Stimulated activated CD8-positive, alpha-beta memory T cell treated with anti-CD3 and anti-CD28 coated beads, Interleukin-2, amount 100 ng/mL, for 1 hour (primary cell): ENCODE results near the gene MYH11.
"Not testable (repeated sequence)": the region's sequence is repeated elsewhere in the genome, so short reads cannot be mapped to it uniquely, and the experiment has no call there.

Experiments used
- DNase-seq, 2 donors: peaks; one replicate each; pipeline ENCODE4 v3.0.0-alpha.2; 2020; ENCODE audit warnings: low read depth in 2 of 2

Gene MYH11

DNA sequence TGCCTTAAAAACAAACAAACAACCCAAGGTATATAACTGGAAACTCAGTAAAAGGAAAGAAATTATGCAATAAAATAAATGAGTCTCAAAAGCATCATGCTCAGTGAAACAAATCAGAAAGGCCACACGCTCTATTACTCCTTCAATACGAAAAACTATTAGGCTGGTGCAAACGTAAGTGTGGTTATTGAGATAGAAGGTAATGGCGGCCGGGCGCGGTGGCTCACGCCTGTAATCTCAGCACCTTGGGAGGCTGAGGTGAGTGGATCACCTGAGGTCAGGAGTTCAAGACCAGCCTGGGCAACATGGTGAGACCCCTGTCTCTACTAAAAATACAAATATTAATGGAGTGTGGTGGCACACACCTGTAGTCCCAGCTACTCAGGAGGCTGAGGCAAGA is 17.6 kb downstream of the MYH11 start:
- DNase-seq, result not testable (repeated sequence)

DNA sequence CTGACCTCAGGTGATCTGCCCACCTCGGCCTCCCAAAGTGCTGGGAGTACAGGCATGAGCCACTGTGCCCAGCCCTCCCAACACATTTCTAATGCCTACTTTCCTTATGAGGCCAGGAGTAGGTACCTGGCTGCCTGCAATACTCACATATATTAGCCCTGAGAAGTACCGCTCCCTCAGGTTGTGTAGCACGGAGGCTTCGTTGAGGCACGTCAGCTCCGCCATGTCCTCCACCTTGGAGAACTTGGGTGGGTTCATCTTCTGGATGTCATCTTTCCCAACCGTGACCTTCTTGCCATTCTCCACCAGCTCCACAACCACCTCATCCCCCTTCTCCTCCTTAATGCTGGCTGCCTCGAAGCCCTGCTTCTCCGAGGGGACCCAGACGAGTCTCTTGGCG is 19.1 kb downstream of the MYH11 start:
- no peak for DNase-seq

DNA sequence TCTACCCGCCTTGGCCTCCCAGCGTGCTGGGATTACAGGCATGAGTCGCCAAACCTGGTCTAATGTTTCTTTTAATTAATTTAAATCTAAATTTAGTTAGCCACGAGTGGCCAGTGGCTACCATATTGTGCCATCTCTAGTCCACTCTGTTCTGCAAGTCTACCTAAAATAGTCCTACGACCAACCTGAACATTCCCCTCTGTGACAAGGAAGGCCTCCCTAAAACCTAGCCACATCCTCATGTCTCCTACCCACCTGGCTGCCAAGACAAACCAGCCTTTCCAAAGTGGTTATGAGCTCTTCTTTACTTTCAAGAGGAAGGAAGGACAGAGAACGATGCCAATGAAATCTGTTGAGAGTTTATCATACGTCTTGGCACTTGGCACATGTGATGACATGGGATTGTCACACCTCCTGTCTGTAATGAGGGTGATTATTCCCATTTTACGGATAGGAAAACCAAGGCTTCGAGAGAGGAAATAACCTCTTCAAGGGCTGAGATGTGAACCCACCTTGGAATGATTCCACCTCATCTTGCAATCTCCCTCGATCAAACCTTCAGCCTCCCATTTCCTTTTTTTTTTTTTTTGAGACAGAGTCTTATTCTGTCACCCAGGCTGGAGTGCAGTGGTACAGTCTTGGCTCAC is 19.7 kb downstream of the MYH11 start:
- DNase-seq, result no peak

DNA sequence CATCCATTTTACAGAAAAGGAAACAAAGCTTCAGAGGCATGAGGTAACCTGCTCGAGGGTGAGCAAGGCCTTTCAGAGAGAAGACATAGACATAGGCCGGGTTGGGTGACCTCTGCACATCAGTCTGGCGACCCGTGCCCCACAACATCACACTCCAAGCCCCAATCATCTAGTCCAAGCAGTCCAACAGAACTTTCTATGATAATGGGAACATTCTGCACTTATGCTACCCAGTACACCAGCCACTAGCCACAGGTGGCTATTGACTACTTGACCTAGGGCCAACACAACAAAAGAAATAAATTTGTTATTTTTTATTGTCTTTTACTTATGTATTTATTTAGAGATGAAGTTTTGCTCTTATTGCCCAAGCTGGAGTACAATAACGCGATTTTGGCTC is 20.8 kb downstream of the MYH11 start:
- no peak for DNase-seq

DNA sequence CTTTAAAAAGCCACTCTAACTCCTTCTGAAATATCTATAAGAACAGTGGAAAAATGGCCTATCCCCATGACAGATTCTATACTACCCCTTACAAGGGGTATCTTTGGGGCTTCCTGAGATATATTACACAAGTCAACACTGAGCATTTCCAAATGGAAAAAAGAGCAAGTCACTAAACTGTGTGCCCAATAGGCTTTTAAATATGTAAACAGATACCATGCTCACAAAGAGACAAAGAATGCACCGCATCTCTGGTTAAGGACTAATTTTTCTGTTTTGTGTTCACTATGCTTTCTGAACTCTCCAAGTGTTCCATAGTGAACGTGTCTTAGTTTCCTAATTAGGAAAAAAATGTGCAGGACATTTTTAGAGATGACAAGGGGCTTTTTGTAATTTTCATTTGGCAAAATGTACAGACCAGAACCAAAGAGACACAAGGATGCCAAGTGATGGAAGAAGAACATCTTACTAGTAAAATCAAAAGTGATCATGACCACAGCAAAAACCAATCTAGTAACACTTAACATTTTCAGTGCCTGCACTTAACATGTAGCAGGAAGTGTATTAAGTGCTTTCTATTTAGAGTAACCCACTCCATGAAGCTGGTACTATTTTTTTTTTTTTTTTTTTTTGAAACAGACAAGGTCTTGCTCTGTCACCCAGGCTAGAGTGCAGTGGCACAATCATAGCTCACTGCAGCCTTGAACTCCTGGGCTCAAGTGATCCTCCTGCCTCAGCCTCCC is 21.5 kb downstream of the MYH11 start:
- DNase-seq, result no peak

DNA sequence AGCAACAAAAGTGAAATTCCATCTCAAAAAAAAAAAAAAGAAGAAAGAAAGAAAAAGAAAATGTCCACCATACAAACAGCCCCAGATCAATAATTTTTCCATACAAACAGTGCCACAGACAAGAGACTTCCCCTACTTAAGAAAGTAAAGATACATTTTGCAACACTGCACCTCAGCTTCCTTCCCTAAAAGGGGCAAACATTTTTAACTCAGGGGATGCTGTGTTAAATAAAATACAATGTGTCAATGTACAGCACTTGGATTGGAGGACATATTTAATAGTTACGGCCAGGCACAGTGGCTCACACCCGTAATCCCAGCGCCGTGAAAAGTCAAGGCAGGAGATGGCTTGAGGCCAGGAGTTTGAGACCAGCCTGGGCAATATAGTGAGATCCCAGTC is 22.3 kb downstream of the MYH11 start:
- DNase-seq, result no peak

DNA sequence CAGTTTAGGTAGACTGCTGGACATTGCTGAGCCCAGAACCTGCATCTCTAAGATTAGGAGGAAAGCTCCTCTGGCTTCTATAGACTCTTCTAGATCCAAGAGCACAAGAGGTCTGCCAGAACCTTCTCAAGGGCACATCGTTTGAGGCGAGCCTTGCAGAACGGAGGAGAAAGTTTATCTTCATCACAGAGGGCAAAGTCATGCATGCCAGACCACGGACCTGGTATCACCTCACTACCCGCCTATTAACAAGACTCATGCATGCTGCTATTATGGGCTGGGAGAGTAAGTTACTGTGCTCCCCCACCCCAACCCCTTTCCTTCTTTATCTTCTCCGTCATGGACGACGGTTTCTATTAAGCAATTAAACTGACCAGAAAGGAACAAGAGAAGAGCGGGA is 23.3 kb downstream of the MYH11 start:
- DNase-seq, result no peak

DNA sequence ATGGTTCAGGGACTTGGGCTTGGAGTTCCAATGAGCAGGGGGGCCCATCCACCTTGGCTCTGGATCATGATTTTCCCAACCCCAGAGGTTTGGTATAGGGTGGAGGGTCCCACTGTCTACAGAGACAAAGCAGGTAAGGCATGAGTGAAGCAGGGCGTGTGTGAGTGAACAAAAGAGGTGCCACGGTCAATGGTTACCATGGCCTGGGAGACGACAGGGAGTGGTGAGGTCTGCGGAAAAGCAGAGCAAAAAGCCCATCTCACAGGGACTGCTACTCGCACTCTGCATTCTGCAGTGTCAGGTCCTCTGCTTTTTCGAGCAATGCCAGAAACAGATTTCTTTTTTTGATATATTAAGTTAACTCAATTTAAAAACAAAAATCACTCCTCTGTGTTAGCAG is 24.6 kb downstream of the MYH11 start:
- DNase-seq, result no peak

DNA sequence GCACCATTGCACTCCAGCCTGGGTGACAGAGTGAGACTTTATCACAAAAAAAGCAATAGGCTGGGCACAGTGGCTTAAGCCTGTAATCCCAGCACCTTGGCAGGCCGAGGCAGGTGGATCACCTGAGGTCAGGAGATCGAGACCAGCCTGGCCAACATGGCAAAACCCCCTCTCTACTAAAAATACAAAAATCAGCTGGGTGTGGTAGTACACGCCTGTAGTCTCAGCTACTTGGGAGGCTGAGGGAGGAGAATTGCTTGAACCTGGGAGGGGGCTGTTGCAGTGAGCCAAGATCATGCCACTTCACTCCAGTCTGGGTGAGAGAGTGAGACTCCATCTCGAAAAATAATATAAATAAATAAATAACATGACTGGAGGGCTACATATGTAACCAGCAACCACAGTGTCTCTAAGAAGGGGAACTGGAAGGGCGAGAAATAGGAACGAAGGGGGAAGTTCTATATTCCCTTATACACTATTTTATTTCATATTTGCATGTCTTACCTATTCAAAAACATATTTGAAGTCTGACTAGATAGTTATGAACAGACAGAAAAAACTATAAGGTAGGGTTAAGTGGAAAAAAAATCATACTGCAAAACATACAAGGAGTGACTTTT is 25.9 kb downstream of the MYH11 start:
- DNase-seq, result no peak

DNA sequence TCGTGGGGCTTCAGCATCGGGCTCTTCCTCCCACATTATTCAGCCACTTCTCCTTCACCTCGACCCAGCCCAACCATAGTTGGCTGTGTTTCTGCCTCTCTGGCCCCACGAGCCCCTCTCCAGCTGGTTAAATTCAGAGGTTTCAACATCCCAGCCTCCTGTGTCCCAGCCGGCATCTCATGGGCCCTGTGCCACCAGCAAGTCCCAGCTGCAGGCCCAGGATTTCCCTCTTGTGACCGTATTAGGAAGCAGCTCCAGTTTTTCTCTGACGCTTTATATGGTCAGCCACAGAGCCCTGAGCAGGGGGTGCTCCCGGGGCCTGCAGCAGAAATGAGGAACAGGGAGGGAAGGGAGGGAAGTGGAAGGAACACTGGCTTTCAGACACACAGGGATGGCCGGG is 27.4 kb downstream of the MYH11 start:
- no peak for DNase-seq

DNA sequence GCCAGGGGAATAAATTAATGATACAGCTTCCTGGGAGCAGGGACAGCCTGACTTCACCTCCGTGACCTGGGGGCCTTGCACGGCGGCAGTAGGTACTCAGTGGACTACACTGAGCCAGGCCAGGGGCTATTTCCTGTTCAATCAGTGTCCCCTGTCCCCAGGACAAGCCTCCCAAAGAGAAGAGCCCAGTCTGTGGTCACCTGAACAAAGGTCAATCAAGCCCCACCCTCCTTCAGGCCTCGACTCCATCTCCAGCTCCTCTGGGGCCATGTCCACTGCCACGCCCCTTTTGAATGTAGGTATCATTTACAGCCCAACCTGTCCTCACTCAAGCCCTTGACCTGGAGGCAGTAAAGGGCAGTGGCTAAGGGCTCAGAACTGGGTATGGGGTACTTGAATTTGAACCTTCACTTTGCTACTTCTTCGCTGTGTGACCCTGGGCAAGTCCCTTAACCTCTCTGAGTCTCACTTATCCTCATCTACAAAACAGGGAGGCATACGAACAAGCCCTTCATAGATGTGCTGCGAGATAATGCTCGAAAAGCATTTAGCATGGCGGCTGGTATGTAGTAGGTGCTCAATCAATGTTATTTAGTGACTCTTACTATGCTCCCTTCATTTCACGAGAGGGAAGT is 29.0 kb downstream of the MYH11 start:
- DNase-seq, result no peak

DNA sequence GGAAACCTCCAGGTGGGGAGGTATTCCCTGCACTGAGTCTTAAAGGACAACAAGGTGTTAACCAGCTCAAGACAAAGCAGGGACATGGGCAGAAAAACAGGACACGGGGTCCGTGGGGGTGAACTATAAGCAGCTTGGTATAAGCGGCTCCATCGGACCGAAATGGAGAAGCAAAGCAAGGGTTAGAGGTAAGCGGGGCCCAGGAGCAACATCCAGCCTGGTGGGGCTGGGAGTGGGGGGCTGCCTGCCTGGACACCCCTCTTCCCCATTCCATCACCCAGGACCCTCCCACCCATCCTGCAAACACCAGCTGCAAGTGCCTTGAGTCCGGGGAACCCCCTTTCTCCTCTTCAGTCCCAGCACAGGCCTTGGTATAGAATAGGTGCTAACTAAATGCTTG is 29.5 kb downstream of the MYH11 start:
- no peak for DNase-seq

DNA sequence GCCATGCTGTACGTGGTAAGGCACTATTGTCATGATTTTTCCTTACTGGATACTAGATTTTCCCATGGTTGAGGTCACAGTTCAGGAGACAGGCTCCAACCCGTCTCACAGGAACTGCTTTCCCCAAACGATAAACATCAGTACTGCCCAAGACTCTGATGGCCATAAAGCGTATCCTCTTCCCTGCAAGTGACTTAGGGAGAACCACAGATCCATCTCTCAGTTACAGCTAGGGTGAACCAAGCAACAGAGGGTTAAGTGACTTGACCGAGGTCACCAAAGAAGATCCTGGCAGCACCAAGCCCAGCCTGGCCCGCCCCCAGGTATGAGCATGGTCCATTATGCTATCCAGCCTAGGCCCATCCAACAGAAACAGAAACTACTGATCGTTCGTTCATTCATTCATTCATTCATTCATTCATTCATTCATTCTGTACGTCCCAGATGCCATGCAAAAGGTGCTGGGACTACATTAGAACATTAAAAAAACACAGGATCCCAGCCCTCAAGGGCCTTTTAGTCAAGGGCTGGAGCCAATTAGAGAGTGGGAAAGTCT is 31.0 kb downstream of the MYH11 start:
- no peak for DNase-seq

DNA sequence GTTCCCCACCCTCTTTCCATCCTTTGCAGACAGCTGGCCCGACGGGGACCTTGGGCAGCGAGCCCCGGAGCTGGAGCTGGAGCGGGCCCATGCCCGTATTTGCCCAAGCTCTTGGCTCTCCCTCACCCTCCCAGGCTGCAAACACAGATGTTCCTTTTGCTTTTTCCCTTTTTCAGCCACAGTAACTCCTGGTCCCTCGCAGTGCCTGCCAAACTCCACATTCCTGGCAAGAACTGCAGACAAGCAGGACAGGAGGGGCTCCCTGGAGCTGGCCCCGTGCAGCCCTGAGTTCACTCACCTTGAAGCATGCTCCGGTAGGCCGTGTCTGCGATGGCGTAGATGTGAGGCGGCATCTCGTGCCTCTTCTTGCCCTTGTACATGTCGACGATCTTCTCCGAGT is 33.9 kb downstream of the MYH11 start:
- no peak for DNase-seq

DNA sequence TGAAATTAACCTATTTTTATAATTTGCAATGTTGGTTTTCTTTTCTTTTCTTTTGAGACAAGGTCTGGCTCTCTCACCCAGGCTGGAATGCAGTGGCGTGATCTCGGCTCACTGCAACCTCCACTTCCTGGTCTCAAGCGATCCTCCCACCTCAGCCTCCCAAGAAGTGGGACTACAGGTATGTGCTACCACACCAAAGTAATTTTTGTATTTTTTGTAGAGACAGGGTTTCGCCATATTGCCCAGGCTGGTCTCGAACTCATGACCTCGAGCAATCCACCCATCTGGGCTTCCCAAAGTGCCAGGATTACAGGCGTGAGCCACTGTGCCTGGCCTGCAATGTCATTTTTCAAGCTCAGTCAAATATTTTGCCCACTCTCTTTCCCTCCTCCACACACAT is 36.0 kb downstream of the MYH11 start:
- no peak for DNase-seq

DNA sequence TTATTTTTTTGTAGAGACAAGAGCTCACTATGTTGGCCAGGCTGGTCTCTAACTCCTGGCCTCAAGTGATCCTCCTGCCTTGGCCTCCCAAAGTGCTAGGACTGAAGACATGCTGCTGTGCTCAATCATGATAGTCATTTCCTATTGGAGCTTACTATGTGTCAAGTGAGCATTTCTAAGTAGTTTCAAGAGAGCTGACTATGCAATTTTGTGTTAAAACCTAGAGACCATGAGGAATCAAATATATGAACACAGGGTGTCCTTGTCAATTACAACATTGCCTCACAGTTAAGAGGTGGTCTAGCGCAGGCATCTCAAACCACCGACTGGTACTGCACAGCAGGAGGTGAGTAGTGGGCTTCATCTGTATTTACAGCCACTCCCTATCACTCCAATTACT is 37.8 kb downstream of the MYH11 start:
- no peak for DNase-seq

DNA sequence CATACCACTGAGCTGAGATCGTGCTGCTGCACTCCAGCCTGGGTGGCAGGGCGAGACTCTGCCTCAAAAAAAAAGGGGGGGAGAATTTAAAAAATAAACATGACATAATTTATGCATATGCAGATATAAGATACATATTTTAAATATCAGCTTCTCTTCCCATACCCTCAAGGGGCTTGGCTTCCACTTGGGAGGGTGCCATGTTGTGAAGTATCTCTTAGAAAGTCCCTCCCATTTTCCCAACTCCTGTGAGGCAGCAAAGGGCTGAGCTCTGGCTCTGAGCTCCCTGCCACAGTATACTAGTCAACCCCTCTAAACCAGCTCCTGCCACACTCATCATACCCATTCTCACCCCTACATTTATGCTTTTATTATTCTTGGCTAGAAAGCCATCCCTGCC is 39.4 kb downstream of the MYH11 start:
- DNase-seq, result no peak

DNA sequence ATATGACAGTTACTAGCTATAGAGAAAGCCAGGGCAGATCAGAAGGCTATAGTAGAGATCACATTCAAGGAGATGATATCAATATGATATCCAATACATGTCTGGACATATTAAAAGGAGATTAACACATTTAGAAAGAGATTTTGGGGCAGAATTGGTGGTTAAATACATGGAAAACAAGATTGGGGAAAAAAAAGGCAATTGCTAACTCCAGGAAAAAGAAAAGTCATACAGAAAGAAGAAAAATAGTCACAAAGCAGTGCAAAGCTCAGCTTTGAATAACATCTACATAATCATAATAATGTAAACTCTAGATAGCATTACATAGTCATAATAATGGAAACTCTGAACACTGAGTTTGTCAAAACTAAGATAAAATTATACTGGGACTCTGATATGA is 40.6 kb downstream of the MYH11 start:
- no peak for DNase-seq

DNA sequence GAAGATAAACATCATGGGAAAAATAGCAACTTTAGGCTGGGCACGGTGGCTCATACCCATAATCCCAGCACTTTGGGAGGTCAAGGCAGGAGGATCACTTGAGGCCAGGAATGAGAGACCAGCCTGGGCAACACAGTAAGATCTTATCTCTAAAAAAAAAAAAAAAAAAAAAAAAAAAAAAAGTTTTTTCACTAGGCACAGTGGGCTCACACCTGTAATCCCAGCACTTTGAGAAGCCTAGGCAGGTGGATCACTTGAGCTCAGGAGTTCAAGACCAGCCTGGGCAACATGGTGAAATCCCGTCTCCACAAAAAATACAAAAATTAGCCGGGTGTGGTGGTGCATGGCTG is 44.5 kb downstream of the MYH11 start:
- not testable (repeated sequence) for DNase-seq

DNA sequence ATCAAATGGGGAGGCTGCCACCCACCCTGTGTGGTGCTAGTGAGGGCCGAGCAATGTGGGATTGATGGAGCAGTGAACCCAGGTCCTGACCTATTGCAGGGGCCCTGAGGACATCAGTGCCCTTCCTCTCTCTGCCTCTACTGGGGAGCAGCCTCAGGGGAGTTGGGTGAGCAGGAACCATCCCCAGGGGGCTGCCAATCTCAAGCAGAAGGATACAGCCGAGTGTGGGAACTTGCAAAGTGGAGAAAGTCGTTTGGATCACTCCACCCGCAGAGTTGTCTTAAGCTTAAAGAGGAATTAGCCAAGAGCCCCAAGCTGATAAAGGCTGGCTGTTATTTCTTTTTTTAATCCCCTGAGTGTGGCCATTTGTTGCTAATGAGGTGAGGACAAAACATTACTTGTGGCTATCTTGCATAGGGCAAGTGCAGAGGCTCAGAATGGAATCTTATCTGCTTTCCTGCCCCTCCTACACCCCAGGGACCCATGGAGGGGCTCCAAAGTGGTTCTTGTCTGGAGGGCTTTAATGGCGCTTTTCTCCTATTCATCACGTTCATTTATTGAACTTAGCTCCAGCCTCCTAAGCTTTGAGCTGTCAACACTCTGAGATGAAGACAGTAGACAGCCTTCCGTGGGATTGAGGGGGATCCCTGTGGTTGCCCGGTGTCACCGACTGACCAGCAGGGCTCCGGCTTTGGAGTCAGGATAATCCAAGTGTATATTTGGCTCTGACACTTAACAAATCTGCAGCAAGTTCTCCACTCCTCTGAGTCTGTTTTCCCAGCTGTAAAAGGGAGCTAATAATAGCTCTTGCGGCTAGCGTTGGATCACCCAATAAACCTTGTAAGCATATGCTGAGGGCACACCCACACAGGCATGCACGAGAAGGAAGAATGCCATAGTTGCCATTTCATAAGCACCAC is 45.1 kb downstream of the MYH11 start:
- DNase-seq, result no peak

DNA sequence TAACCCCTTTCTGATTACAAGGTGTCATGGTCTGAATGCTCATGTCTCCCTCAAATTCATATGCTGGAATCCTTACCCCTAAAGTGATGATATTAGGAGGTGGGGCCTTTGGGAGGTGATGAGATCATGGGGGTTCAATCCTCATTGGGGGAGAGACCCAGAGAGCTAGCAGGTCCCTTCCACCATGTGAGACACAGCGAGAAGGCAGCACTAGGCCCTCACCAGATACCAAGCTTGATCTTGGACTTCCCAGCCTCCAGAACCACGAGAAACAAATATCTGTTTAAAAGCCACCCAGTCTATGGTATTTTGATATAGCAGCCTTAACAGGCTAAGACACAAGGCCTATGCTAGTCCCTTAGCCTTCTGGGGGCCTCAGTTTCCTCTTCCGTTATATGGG is 45.9 kb downstream of the MYH11 start:
- DNase-seq, result no peak

DNA sequence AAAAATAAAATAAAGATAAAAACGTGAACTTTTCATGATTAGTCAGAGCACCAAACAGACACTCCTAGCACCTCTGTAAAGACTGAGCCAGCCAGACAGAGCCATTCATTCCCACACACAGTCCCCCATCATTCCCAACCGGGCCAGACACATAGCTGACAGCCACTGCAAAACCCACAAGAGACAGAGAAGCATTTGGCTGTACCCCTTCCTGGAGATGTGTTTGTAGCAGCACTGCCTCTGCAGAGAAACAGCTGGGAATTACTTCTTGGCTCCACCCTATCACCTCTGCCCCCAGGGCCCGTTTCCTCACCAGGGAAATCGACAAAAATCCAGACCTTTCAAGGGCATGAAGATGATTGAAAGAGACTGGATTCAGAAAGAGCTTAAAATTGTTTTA is 46.4 kb downstream of the MYH11 start:
- no peak for DNase-seq
